ENCODE data around the gene SAP30BP. TPM values are rescaled to one million over a fixed set of nuclear protein-coding genes. Genes with fewer than 3 reads are reported as not detected.

SAP30BP gene
- total and polyA plus RNA-seq, 2 donors from 2014 or later: 62.9 to 95.1 TPM

DNA sequence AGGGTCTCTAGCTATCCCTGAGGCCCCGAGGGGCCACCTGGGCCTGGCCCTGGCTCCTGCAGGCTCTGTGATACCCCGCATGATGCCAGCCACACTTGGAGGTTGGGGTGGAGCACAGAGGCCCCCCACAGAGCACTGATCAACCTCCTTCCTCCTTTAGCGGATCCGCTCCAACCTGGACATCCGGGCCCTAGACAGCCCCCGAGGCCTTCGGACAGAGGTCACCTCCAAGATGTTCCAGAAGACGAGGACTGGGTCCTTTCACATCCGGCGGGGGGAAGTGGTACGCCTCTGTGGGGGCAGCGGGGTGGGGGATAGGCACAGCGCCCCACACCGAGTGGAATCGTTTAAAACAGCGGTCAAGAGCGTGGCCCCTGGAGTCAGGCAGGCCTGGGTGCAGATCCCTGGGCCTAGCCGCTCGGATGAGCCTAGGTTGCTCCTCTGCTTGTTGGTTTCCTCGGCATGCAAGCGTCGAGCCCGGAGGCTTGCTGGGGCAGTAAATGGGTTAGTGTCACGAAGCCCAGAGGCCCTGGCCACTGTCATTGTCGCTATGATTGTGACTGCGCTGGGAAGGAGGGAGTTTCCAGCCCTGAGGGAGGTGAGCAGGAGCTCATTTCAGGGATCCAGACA is 64.1 kb downstream of the SAP30BP start:
- Histone ChIP-seq H3K27ac (ENCODE audit: low read depth in 2 of 2, low read length in 2 of 2) (no peak overlapping the region), H3K4me3 (ENCODE audit: low read length in 3 of 3) (no peak overlapping the region), H3K9me3 (ENCODE audit: control insufficient read depth in 2 of 3, insufficient read depth in 1 of 3, low read length in 3 of 3) (no peaks in the 10 kb centered on the region), H3K27me3 (ENCODE audit: control insufficient read depth, insufficient read depth, low read length) (no peaks in the 10 kb centered on the region), H3K4me1 (ENCODE audit: control insufficient read depth in 2 of 3, insufficient read depth in 2 of 3, low read depth in 1 of 3, low read length in 3 of 3) (no peaks in the 10 kb centered on the region), H3K9ac (ENCODE audit: low read length in 3 of 3) (no peak overlapping the region), H3K36me3 (ENCODE audit: control insufficient read depth in 2 of 3, insufficient read depth in 3 of 3, low read length in 3 of 3) (no peaks in the 10 kb centered on the region)
- intact Hi-C loops (cut with DNase I): loop anchor here (10.0 kb wide), 1 partner anchor 46 kb away; no protein-coding TSS in a partner anchor
- DNase-seq (peak in 1 of 5 donors; percentile 52), FAIRE-seq (no peak)
- TF ChIP-seq, protein P1, sequence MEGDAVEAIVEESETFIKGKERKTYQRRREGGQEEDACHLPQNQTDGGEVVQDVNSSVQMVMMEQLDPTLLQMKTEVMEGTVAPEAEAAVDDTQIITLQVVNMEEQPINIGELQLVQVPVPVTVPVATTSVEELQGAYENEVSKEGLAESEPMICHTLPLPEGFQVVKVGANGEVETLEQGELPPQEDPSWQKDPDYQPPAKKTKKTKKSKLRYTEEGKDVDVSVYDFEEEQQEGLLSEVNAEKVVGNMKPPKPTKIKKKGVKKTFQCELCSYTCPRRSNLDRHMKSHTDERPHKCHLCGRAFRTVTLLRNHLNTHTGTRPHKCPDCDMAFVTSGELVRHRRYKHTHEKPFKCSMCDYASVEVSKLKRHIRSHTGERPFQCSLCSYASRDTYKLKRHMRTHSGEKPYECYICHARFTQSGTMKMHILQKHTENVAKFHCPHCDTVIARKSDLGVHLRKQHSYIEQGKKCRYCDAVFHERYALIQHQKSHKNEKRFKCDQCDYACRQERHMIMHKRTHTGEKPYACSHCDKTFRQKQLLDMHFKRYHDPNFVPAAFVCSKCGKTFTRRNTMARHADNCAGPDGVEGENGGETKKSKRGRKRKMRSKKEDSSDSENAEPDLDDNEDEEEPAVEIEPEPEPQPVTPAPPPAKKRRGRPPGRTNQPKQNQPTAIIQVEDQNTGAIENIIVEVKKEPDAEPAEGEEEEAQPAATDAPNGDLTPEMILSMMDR (IDR thresholded peaks at IDR 0.05; ENCODE audit: borderline replicate concordance, extremely low read depth, insufficient read depth): no peak

DNA sequence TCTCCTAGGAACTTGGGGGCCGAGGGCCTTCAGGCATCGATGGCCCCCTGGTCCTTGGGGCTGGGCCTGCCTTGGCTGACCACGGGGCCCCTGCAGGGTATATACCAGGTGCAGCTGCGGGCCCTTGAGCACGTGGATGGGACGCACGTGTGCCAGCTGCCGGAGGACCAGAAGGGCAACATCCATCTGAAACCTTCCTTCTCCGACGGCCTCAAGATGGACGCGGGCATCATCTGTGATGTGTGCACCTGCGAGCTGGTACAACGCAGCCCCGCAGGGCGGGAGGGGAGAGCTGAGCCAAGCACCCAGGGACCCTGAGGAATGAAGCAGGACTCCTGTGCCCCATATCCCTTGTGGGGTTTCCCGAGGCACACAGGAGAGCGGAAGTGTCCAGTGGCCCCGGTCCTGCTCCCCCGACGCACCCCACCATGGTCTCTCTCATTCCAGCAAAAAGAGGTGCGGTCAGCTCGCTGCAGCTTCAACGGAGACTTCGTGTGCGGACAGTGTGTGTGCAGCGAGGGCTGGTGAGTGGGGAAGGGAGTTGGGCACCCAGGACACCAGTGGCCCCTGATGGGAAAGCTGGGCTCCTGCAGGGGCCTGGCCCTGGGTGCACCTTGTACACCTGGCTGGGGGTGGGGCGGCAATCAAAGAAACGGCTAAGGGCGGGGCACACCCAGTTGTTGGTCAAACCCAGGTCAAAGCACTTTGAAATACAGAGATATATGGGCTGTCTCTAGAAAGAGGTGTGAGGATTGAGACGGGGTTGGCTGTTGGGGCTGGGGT is 64.8 kb downstream of the SAP30BP start:
- Histone ChIP-seq H3K27ac (ENCODE audit: low read depth in 2 of 2, low read length in 2 of 2) (no peak overlapping the region), H3K4me1 (ENCODE audit: control insufficient read depth in 2 of 3, insufficient read depth in 2 of 3, low read depth in 1 of 3, low read length in 3 of 3) (no peaks in the 10 kb centered on the region), H3K36me3 (ENCODE audit: control insufficient read depth in 2 of 3, insufficient read depth in 3 of 3, low read length in 3 of 3) (no peaks in the 10 kb centered on the region), H3K27me3 (ENCODE audit: control insufficient read depth, insufficient read depth, low read length) (no peaks in the 10 kb centered on the region), H3K4me3 (ENCODE audit: low read length in 3 of 3) (no peak overlapping the region), H3K9me3 (ENCODE audit: control insufficient read depth in 2 of 3, insufficient read depth in 1 of 3, low read length in 3 of 3) (no peaks in the 10 kb centered on the region), H3K9ac (ENCODE audit: low read length in 3 of 3) (no peak overlapping the region)
- intact Hi-C loops (cut with DNase I): loop anchor here (10.0 kb wide), 1 partner anchor 47 kb away; no protein-coding TSS in a partner anchor
- TF ChIP-seq, protein P1 (IDR thresholded peaks at IDR 0.05; ENCODE audit: borderline replicate concordance, extremely low read depth, insufficient read depth): no peak
- DNase-seq: peak in 1 of 5 donors; percentile 59
- no peak for FAIRE-seq

DNA sequence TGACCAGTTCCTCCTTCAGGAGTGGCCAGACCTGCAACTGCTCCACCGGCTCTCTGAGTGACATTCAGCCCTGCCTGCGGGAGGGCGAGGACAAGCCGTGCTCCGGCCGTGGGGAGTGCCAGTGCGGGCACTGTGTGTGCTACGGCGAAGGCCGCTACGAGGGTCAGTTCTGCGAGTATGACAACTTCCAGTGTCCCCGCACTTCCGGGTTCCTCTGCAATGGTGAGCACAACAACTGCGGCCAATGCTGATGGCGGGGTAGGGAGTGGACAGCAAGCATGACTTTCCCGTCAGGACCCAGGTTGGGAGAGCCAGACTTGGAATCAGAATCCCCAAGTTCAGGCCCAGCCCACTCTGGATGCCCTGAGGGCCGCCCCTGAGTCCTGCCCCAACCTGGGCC is 66.3 kb downstream of the SAP30BP start:
- DNase-seq: peak in 1 of 5 donors; percentile 67
- Histone ChIP-seq H3K4me3 (ENCODE audit: low read length in 3 of 3) (no peak overlapping the region), H3K36me3 (ENCODE audit: control insufficient read depth in 2 of 3, insufficient read depth in 3 of 3, low read length in 3 of 3) (no peaks in the 10 kb centered on the region), H3K9ac (ENCODE audit: low read length in 3 of 3) (no peak overlapping the region), H3K27me3 (ENCODE audit: control insufficient read depth, insufficient read depth, low read length) (no peaks in the 10 kb centered on the region), H3K4me1 (ENCODE audit: control insufficient read depth in 2 of 3, insufficient read depth in 2 of 3, low read depth in 1 of 3, low read length in 3 of 3) (no peaks in the 10 kb centered on the region), H3K27ac (ENCODE audit: low read depth in 2 of 2, low read length in 2 of 2) (no peak overlapping the region), H3K9me3 (ENCODE audit: control insufficient read depth in 2 of 3, insufficient read depth in 1 of 3, low read length in 3 of 3) (no peaks in the 10 kb centered on the region)
- intact Hi-C loops (cut with DNase I): loop anchor here (10.0 kb wide), 1 partner anchor 49 kb away; no protein-coding TSS in a partner anchor
- TF ChIP-seq, protein P1 (IDR thresholded peaks at IDR 0.05; ENCODE audit: borderline replicate concordance, extremely low read depth, insufficient read depth): no peak
- FAIRE-seq: no peak

All from kidney (tissue), 14 donors.